HG03159 (cell line): ENCODE data around the gene CSNK1G2.

Experiments
- ATAC-seq: cut with Tn5 transposase; IDR thresholded peaks from one replicate; pipeline ENCODE4 v1.9.1; 2021; ENCODE audit warnings: mild to moderate bottlenecking, moderate library complexity; ENCODE audit not compliant: unreplicated experiment

The CSNK1G2 gene

GRCh38 chr19:1941146-1942077, at the start of gene CSNK1G2:
Gene CSNK1G2, plus strand, starts transcription at chr19:1941172. Its CDS starts 28,601 bp downstream, at chr19:1969773.
- ATAC-seq: peak; percentile 46

DNA sequence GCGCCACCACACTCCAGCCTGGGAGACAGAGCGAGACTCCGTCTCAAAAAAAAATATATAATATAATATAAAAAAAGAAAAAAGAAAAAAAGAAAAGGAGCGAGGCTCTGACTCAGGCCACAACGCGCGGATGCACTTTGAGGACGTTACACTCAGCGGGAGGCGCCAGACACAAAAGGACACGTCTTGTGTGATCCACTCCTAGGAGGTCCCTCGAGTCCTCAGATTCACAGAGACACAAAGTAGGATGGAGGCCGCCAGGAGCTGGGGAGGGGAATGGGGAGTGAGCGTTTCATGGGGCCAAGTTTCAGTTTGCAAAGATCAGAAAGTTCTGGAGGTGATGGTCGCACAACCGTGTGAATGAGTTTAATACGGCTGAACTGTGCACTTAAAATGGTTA, 47.2 kb upstream of the CSNK1G2 start:
- ATAC-seq: no peak

DNA sequence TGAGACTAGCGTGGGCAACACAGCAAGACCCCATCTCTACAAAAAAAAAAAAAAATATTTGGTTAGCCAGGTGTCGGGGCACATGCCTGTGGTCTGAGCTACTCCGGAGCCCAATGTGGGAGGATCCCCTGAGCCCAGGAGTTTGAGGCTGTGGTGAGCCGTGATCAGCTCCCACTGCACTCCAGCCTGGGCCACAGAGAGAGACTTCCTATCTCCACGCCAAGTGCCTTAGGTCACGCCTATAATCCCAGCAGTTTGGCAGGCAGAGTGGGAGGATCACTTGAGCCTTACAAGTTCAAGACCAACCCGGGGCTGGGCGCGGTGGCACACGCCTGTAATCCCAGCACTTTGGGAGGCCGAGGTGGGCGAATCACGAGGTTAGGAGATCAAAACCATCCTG, 44.5 kb upstream of the CSNK1G2 start:
- ATAC-seq: no peak

DNA sequence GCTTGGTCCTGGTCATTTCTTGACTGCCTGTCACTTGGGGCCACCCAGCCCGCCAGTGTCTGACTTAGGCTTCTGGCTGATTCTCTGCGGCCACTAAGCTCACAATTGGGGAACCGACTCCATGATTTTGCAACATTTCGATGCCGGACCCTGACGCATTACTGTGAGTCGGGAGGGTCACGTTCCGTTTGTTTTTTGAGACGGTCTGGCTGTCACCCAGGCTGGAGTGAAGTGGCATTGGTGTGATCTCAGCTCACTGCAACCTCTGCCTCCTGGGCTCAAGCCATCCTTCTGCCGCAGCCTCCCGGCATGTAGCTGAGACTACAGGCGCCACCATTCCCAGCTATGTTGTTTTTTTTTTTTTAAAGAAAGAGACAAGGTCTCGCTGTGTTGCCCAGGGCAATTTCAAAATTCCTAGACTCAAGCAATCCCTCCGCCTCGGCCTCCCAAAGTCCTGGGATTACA, 39.0 kb upstream of the CSNK1G2 start:
- ATAC-seq: no peak

GRCh38 chr19:1902923-1903322, 38.0 kb upstream of the CSNK1G2 start:
- no peak for ATAC-seq

DNA sequence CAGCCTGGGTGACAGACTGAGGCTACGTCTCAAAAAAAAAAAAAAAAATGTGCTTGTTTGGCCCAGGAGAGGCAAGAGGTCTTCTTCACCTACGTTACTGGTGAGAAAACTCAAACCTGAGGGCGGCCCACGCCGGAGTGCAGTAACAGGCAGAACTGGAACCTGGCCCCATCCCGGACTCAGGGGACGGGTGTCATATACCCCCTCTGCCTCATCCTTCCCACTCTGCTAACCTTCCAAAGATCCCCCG, 36.2 kb upstream of the CSNK1G2 start:
- no peak for ATAC-seq

- ATAC-seq: peak; percentile 79
Measured at GRCh38 chr19:1905110-1905862, 35.7 kb upstream of the CSNK1G2 start, which contains the start of the genes ADAT3 and SCAMP4. Gene ADAT3, plus strand, starts transcription at chr19:1905399. Its CDS starts 6,649 bp downstream, at chr19:1912048. Gene SCAMP4, plus strand, starts transcription at chr19:1905399. Its CDS starts 9,621 bp downstream, at chr19:1915020.

DNA sequence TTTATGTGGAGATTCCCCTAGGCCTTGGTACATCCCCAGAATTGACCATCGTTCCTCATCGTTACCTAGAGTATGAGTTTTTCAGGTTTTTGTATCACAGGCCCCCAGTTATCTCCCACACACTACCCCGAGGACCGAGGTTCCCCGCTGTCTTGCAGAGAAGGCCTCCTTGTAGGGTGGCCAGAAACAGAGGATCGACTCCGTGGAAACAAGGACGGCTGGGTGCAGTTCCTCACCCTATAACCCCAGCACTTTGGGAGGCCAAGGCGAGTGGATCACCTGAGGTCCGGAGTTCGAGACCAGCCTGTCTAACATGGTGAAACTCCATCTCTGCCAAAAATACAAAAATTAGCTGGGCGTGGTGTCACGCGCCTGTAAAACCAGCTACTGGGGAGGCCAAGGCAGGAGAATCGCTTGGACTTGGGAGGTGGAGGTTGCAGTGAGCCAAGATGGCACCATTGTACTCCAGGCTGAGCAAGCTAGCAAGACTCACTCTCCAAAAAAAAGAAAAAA, 35.1 kb upstream of the CSNK1G2 start:
- ATAC-seq: no peak

DNA sequence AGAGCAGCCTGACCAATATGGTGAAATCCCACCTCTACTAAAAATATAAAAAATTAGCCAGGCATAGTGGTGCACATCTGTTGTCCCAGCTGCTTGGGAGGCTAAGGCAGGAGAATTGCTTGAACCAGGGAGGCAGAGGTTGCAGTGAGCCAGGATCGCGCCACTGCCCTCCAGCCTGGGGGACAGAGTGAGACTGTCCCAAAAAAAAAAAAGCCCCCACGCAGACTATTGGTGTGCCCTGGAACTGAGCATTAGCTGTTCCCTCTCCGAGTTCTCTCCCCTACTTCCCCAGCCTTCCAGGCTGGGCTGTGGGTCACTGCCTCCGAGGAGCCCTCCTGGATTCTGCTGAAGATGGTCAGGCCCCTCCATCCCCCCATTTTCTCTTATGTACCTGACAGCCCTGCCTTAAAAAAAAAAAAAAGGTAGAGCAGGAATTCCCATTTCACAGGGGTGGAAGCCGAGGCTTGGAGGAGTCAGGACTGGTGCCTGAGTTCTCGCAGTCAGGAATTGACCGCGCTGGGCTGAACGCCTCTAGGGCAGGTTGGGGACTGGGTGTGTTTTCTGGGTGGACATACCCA, 33.9 kb upstream of the CSNK1G2 start:
- no peak for ATAC-seq

DNA sequence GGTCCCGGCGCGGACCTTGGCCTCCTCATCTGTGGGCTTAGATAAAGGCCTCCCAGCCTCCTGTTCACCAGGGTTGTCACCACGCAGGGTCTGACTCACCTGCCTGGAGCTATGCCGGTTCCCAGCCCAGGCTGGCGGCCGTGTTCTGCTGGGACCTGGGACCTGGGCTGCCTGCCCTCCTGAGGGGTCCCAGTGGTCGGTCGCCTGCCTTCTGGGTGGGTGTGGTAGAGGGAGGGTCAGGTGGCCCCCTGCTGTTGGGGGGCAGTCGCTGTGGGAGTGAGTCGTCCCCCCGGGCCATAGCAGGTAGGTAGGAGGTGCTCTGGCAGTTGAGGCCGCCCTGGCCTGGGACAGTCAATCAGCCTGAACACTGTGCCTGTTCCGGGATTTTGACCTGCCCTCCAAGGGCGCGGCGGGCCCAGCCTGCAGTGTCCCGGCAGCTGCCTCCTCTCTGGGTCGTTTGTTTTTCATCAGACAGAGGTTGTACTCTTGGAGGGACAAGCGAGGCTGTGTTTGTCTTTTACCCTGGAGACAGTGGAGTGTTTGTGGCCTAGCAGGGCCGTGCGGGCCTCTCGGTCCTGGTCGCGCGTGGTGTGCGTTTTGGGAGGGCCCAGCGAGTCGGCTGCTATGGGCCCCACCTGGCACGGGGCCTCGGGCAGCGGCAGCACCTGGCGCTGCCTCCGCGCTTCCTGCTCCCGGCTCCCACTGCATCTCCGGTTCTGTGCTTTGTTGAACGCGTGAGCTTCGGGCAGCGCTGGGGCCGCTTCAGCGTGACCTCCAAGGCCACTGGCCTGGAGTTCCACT, 33.2 kb upstream of the CSNK1G2 start:
- no peak for ATAC-seq

- ATAC-seq: no peak
Measured at GRCh38 chr19:1908364-1908678, 32.7 kb upstream of the CSNK1G2 start.

DNA sequence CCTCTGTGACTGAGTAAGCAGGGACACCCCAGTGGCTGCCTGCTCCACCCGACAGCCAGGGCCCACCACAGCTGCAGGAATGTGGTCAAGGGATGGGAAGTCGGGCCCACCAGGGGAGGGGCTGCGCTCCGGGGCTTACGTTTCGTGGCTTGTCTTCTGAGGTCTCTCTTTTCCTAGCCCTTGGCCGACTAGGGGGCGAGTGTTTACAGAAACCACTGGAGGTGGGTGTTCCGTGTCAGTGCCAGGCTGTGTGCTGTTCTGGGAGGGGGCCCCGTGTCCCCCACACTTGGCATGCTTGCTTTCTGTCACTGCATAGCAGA, 31.3 kb upstream of the CSNK1G2 start:
- ATAC-seq: no peak

GRCh38 chr19:1910177-1910576, 30.8 kb upstream of the CSNK1G2 start:
- no peak for ATAC-seq

GRCh38 chr19:1911098-1911497, 29.9 kb upstream of the CSNK1G2 start:
- ATAC-seq: no peak

- no peak for ATAC-seq
Measured at GRCh38 chr19:1911995-1912394, 29.0 kb upstream of the CSNK1G2 start.

DNA sequence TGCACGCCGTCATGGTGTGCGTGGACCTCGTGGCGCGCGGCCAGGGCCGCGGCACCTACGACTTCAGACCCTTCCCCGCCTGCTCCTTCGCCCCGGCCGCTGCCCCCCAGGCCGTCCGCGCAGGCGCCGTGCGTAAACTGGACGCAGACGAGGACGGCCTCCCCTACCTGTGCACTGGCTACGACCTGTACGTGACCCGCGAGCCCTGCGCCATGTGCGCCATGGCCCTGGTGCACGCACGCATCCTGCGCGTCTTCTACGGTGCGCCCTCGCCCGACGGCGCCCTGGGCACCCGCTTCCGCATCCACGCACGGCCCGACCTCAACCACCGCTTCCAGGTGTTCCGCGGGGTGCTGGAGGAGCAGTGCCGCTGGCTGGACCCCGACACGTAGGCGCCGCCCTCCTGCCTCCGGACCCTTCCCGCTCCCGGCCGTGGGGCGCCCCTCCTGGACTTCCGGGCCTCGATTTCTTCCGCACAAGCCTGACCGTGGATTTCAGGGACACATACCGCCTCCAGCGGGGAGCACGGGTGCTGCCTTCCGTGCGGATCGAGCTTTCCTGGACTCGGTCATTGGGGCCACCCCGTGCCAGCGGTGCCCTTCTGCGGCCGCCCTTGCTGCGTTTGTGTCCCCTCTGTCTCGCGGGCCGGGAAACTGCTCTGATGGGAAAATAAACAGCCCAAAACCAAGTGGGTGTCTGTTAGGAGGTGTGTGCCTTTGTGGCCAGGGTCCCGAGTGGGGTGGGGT, 28.0 kb upstream of the CSNK1G2 start:
- no peak for ATAC-seq

DNA sequence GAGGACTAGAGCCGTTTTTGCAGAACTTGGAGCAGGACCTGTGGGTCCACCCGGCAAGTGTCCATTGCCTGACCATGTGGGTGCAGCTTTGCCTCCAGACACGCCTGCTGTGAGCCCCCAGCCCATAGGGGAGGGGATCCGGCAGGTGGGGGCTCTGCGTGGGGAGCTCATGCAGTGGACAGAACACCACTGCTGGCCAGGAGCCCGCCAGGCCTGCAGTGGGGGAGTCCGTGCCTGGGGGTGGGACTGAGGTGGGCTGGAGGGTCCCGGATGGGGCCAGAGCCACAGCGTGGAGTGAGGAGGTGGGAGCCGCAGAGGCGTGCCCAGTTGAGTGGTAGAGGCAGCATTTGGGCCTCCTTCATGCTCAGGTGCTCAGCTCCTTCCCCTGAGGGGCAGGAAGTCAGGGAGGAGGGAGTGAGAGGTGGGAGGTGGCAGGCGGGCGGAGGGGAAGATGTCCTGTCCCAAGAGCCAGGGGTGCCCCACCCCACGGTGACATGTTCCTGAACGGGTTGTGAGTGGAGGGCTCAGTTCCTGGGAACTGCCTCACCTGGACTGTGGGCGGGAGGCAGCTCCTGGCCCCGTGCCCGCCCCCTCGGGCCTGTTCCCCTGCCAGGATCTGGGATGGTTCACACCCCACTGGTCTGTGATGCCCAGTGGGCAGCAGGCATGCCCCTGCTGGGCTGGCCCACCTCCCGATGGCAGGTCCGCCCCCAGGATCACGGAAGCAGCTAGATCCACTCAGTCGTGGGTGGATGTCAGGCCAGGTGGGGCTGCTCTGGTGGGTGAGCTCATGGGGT, 27.0 kb upstream of the CSNK1G2 start:
- no peak for ATAC-seq

GRCh38 chr19:1914826-1915341, 26.1 kb upstream of the CSNK1G2 start:
- ATAC-seq: no peak

- no peak for ATAC-seq
Measured at GRCh38 chr19:1917146-1917545, 23.8 kb upstream of the CSNK1G2 start.
